ENCODE measurements around the gene IGF2BP3.

Gene IGF2BP3

GRCh38 chr7:23373151-23374004, 96.9 kb downstream of the IGF2BP3 start:
- peak; percentile 60 for DNase-seq

- DNase-seq = no peak
Observed at GRCh38 chr7:23372611-23373010, 97.7 kb downstream of the IGF2BP3 start.

- no peak for DNase-seq
Observed at GRCh38 chr7:23371654-23372053, 98.6 kb downstream of the IGF2BP3 start.

- DNase-seq = no peak
Observed at GRCh38 chr7:23369695-23370404, 100.4 kb downstream of the IGF2BP3 start.

DNA sequence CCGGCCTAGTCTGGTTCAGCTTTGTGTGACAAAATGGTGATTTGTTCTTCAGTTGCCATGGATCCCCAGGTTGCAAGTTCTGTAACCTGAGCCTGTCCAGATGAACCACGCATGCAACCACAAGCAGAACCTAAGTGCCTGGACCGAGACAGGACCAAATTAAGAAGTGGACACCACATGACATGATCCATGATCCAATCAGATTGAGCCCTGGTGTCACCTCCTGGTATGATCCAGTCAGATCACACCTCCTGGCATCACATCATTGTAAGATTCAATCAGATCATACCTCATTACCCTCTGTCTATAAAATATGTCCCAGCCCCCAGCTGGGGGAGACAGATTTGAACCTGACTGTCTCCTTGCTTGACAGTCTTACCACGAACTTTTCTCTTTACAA, 101.2 kb downstream of the IGF2BP3 start:
- no peak for DNase-seq

DNA sequence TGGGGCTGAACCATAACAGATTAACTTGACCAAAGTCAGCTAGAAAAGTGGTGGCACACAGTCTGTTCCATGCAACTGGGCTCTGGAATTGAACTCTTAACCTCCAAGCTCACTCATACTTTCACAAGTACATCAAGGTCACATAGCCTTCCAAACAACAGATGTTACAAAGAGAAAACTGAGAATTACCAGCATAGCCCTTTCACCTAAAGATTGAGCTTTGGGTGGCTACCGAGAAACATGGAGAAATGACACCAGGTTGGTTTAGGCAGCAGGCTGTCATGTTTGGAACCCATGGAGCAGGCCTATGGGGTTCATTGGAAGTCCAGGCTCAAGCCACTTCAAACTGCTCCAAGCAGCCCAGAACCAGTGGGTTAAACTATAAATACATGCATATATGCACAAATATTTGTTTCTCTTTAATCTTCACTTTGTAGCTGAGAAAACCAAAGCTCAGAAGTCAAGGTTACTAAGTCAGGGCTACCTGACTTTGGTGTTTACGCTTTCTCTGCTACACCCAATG, 112.1 kb downstream of the IGF2BP3 start:
- no peak for DNase-seq

GRCh38 chr7:23357190-23358093, 112.8 kb downstream of the IGF2BP3 start:
- peak; percentile 46 for DNase-seq

GRCh38 chr7:23356726-23357125, 113.6 kb downstream of the IGF2BP3 start:
- peak; percentile 48 for DNase-seq

- DNase-seq = no peak
Observed at GRCh38 chr7:23356168-23356567, 114.1 kb downstream of the IGF2BP3 start.

DNA sequence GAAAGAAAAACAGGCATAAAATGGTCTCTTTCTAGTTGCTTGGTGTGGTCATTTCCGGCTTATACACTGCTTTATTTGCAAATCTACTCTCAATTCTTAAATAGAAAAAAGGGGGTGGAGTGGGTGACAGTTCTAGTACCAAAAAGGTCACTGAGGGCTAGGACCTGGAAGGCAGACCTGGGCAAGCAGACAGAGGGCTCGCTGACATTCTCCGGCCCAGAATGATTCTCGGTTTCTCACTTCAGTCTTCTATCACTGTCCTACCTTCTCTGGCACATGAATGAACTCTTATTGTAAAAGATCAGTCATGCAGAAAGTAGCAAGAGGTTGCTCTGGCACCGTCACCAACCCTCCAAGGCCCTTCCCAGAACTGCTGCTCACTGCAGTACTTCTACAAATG, 117.1 kb downstream of the IGF2BP3 start:
- DNase-seq = no peak

DNA sequence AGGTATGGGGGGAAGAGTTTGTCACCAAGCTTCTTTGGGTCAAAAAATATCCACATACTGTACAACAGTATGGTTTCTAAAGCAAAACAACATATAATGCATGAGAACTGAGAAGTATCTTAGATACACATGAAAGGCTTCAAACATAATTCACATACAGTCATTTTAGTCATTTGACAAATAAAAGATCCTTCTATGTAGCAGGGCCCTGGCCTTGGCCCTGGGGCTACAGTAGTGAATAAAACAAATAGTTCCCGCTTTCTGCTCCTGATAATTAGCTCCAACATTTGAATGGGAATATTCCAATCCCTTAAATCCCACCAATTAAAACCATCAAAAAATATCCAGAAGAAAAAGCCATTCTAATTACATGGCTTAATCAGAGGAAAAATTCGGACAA, 119.8 kb downstream of the IGF2BP3 start:
- DNase-seq = no peak

- DNase-seq = peak; percentile 91
Observed at GRCh38 chr7:23349484-23350157, 120.7 kb downstream of the IGF2BP3 start.

DNA sequence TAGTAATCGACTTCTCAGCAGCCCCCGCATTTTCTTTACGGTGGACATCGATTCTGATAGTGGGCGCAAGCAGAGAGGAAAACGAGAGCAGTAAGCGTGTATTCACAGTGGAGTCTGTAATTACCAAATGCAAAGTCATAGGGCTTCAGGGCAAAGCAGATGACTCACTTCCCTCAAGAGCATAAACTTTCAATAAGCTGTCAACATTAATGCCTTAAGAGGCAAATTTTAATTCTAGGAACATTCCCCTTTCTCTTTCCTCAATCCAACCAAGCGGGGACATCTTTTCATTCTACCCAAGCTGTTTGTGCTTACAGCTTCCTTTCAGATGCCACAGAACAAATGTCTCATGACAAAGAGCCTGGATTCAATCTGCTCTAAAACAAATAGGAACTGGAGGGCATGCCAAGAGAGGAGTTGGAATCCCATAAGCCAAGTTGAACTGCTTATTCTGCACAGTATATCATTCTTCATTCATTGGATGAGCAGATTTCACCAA, 122.6 kb downstream of the IGF2BP3 start:
- DNase-seq = peak; percentile 88

DNA sequence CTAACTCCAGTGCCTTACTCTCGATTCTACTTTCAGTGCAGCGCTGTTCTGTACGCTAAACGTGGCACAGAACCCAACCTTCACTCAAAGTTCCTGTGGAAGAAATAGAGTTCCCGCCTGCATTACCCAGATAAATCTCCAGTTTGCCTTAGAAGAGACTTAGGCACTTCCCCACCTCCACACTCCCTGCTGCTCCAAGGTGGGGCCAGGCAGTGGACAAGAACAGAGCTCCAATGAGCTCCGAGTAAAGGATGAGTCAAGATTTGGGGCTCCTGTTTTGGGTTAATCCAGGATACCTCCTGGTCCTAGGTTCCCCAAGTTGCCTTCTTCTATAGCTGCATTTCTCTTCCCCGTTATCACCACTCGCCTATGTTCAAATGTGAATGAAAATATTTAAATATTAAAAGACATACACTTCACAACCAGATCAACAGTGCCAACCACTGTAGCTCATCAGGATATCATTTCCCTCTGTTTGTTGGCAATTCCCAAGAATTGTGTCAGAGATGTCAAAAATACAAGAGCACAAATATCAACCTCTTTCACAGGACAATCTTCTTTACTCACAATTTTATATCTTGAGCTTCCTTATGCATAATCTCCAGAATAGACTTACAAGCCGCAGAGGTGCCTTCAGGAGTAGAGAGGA, 123.1 kb downstream of the IGF2BP3 start:
- DNase-seq = no peak

DNA sequence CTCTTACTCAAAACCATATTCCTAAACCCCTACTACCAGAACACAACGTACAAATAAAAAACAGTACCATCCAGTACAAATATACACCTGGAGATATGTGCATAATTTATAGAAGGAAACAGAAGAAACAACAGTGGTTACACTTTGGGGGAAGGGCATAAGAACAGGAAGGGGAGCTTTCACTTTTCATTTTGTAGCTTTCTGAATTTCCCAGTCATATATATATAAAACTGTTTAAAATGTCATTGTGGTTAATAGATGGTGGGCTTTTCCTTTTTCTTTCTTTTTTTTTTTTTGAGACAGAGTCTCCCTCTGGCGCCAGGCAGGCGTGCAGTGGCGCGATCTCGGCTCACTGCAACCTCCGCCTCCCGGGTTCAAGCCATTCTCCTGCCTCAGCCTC, 124.0 kb downstream of the IGF2BP3 start:
- DNase-seq = no peak

DNA sequence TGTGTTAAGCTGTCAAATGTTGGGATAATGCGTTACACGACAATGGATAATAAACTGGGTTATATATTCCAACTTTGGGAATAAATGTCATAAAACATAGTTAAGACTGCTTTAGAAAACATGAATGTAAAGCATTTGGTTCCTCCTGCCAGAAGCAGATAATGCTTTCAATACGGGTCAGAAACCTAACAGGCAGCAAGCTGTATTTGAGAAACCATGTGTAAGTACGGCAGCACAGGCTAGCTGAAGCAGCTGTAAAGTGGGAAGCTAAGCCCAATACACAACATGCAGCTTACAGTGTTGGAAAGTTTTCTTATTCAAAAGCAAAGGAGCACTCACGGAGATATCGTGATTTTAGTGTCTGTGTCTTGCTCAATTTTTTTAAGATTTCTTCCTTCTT, 124.7 kb downstream of the IGF2BP3 start:
- DNase-seq = no peak

DNA sequence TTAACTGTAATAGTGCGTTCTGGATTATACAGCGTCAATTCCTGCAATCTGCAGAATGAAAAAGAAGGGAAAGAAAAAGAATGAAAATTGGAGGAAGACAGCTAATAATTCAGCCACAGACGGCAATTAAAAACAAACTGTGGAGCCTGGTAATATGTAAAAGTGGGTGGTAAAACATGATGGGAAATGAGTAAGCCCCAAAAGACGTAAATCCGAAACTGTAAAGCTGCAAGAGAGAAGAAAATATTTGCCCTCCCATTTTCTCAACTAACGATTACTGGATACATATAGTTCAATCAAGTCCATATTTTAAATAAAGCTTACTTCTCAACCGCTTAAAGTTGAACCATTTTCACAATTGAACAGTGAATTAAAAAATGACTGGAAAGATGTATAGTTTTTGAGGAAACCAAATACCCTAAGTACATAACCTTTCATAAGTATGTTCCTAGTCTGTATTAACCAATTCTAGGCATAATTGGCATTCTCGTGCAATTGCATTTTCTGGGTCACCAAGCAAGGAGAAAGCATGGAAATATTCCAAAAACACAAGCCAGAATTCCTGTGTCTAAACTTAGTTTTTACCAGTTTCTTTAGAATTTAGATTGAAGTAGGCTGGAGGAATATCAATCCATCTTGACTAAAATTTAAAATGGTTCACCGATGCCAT, 126.3 kb downstream of the IGF2BP3 start:
- no peak for DNase-seq

- no peak for DNase-seq
Observed at GRCh38 chr7:23343102-23343501, 127.2 kb downstream of the IGF2BP3 start.

- DNase-seq = no peak
Observed at GRCh38 chr7:23341846-23342598, 128.3 kb downstream of the IGF2BP3 start.

DNA sequence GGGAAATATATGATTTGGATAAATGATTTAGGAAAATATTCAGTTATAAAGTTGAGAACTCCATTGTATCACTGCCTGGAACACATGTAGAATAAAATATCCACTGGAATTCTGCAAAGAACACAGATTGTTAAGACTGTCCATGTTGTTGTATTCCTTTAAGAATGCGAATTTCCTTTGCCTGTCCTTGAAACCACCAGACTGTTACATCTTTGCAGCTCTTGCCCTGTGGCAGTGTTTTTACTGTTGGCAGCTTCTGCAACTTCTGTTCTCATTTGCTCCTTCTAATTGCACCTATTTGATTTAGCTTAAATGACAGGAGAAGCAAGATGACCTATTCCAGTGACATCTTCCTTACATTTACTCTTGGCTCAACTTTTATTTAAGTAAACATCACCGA, 131.4 kb downstream of the IGF2BP3 start:
- DNase-seq = no peak

Data from fibroblast of skin of back (primary cell).